HG03060 (cell line): ENCODE results near the gene SPAG4.

Experiments used
- ATAC-seq: cut with Tn5 transposase; IDR thresholded peaks from one replicate; pipeline ENCODE4 v1.9.1; 2021; ENCODE audit warnings: low read depth, moderate number of reproducible peaks; ENCODE audit not compliant: unreplicated experiment

Gene SPAG4

GRCh38 chr20:35619196-35620095 lies 3.8 kb downstream of the SPAG4 start:
- no peak for ATAC-seq

- ATAC-seq = no peak
Observed at GRCh38 chr20:35620818-35621559, 5.4 kb downstream of the SPAG4 start.

DNA sequence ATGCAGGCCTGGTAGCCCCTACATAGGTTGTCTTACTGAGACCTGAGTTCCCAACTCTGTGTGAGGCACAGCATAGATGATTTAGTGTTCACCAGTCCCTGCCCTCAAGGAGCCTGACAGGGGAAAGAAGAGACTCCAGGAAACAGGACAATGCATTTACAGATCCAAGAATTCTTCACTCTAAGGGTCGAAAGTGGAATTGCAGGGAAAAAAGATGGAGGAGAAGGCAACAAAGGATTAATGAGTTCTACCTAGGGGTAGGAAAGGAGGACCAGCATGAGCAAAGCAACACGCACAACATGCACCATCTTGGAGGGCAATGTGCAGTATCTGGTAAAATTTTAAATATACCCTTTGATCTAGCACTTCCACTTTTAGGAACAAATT lies 5.9 kb downstream of the SPAG4 start:
- no peak for ATAC-seq

GRCh38 chr20:35625584-35626385 lies 10.2 kb downstream of the SPAG4 start:
- no peak for ATAC-seq

DNA sequence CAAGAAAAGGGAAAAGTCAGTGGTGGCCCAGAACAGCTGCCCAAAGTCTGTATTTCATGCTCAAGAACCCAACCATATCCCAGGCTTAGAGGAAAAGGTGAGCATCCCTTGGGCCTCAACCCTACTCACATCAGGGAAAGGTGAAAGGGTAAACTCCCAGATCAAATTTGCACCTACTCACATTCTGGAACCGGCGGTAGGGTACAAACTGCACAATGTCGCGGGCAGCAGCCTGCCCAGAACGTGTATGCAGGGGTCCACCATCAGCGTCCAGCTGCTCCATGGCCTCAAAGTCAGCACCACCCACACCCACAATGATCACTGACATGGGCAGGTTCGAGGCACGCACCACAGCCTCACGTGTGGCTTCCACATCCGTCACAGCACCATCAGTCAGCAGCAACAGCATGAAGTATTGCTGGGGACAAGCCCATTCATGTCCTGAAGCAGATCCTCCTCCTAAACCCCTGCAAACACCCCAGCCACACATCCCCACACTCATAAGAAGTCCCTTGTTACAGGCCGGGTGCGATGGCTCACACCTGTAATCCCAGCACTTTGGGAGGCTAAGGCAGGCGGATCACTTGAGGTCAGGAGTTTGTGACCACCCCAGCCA lies 10.9 kb downstream of the SPAG4 start:
- no peak for ATAC-seq

DNA sequence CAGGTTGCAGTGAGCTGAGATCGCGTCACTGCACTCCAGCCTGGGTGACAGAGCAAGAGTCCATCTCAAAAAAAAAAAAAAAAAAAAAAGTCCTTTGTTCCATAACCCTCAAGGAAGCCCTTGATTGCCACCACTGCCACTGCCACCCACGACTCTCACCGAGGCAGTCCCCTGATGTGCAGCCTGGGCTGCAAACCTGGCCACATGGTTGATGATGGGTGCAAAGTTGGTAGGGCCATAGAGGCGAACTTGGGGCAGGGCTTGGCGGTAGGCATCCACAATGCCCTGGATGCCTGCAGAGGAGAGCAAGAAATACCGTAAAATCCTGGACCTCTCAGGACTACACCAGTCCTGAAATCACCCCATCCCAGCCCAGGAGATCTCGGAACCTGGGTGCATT lies 11.5 kb downstream of the SPAG4 start:
- ATAC-seq = no peak

DNA sequence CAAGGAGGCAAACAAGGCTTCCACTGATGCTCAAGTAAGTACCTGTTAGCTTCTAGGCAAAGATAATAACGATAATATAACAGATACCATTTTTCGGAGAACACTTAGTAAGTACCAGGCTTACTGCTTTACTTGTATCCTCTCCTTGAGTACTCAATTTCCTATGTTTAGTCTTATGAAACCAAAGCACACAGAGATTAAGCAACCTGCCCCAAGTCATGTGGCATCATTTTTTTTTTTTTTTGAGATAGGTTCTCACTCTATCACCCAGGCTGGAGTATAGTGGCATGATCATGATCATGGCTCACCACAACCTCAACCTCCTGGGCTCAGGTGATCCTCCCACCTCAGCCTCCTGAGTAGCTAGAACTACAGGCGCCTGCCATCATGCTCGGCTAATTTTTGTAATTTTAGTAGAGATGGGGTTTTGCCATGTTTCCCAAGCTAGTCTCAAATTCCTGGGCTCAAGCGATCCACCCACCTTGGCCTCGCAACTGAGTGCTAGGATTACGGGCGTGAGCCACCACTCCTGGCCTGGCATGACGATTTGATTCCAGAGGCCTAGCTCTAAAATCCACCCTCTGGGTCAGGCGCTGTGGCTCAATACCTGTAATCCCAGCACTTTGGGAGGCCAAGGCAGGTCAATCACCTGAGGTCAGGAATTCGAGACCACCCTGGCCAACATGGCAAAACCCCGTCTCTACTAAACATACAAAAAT lies 14.0 kb downstream of the SPAG4 start:
- no peak for ATAC-seq

DNA sequence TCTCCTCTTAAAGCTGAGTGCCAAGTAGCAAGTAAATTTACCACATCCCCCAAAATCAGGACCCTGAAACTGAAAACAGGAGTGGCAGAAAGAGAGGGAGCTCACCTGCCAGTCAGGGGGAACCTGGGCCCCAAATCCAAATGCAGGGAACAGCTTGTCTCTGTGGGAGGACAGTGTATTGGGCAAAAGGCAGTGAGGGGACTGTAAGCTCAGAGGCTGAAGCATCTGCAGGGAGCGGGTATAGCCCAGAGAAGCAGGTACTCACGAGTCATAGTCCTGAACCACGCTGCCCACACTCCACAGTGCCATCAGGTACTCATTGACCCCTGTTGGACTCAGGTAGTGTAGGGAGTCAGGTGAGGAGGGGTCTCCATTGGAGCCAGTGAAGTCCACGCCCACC lies 15.0 kb downstream of the SPAG4 start:
- no peak for ATAC-seq

DNA sequence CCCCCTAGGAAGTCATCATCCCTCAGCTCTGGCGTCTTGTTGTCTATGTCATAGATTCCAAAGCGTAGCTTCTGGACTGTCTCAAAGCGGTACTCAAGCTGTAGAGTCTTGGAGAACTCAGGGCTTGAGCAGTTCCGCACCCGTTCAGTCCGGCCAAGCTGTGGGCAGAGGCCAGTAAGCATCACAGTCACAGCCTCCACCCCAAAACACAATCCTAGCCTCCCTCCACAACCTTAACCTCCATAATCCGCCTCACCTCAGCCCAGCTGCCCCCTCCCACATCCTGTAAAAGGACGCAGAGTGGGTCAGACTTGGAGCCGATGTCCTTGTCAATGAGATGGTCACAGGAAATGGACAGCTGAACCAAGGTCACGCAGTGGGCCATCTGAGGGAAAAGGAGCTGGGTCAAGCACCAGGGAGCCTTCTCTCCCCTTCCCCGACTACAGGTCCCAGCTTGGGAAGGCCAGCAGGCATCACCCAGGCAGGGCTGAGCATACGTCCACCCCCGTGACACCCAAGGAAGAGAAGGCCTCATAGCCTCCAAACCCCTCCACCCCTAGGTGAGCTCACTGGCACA lies 17.0 kb downstream of the SPAG4 start:
- ATAC-seq = no peak

DNA sequence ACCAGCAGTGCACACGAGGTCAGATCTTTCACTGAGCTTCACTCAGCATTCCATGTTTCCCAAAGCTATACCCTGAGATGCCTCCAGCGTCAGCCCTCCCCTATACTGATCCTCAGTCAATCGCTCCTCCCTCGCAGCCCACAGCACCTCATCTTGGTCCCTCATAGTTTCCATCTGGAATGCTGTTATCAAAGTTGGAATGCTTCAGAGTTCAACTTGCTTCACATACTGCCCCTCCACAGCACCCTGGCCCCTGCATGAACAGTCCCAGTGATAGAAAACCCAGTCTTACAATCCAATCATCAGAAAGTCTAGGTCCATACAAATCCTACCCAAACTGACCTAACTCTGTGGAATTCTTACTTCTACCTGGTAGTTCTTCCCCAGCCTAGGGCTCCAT lies 20.0 kb downstream of the SPAG4 start:
- no peak for ATAC-seq

DNA sequence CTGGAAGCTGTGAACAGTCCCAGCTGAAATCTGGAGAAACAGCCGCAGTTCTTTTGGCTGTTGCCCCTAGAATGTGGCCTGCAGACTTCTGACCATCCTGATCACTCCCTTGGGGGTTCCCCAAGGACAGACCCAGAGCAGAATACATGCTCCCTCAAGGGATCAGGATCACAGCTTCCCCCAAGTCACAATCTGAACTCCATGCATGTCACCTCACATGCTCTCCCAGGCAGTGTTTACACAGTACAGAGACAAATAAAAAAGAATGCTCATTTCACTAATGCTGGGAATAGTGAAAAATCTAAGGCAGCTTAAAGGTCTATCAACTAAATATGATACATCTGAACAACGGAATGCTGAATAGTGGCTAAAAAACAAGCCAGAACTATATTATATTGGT lies 20.5 kb downstream of the SPAG4 start:
- ATAC-seq = no peak

DNA sequence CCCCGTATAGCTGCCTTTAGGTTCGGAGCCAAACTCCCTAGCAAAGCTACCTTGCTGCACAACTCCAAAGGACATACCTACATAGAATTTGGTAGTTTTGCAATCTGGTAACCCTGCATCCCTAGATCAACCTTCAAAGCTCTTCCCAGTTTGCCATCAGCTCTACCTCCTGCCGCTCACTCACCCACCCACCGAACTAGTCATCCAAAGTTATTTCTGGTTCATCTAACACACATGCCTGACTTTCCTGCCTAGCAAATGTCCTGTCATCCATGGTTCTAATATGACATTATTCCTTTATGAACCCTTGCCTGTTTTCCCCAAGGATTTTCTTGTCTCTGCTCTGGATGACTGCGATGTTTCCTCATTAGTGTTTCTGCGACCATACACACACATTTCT lies 21.6 kb downstream of the SPAG4 start:
- no peak for ATAC-seq

GRCh38 chr20:35638751-35639150 lies 23.1 kb downstream of the SPAG4 start:
- ATAC-seq = no peak

- no peak for ATAC-seq
Observed at GRCh38 chr20:35640724-35641123, 25.1 kb downstream of the SPAG4 start.

GRCh38 chr20:35641743-35642142 lies 26.1 kb downstream of the SPAG4 start:
- ATAC-seq = no peak

- ATAC-seq = no peak
Observed at GRCh38 chr20:35643045-35643444, 27.4 kb downstream of the SPAG4 start.

DNA sequence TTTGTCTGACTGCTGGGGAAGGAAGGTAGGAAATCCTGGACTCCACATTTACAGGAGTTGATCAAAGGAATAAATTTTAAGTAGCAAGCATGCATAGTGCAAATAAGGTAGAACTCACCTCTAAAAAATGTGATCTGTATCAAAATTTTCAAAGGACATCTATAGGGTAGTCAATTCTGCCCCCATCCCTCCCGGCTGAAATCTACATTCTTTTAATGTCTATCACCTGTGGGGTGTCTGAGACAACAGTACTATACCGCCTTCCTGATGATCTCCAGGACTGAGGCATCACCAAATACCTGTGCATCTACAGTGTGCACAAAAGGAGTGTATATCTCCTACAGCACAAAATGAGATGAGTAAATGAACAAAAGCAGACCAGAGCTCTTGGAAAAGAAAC lies 29.2 kb downstream of the SPAG4 start:
- no peak for ATAC-seq

DNA sequence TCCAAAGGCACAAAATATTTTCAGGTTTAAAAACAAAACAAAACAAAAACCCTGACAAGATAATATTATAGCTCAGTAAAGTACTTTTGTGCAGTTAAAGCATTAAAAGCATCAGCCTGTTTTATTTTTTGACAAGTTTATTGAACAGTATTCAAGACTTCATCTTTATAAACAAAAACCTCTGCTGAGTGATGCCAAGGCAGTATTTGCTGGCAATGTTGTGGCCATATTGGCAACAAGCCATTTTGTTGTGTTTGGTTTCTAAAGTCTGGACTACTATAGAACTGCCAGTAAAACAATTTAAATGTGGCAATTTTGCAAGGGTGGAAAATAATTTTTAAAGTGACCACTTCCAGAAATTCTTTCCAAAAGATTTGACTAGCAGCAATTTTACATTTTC lies 33.2 kb downstream of the SPAG4 start:
- ATAC-seq = no peak

GRCh38 chr20:35650632-35651031 lies 35.0 kb downstream of the SPAG4 start:
- ATAC-seq = no peak

DNA sequence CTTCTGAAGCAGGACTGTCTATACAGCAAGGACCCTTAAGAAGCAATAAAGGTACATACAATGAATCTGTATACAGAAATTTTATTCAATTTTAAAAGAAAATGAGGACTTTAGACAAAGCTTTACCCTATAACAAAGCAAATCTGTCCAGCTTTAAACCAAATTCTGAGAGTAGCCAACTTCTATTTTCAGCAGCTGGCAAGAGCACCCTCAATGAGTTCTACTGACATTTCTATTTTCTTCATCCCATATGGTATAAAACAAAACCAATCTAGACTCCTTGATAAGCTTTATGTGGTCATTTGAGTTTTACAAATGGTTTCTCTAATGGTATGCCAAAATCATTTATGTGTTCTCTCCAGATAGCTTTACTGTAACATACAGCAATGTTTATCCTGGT lies 36.3 kb downstream of the SPAG4 start:
- no peak for ATAC-seq
